ENCODE results near the gene GPRASP1. TPM values are rescaled to one million over a fixed set of nuclear protein-coding genes. Genes with fewer than 3 reads are reported as not detected.
A peak's percentile ranks its signal among the peaks of the same experiment; 100 is the strongest.
"Not testable (repeated sequence)": the region's sequence is repeated elsewhere in the genome, so short reads cannot be mapped to it uniquely, and the experiment has no call there.

The GPRASP1 gene
- polyA plus RNA-seq, 2 donors, result 1.7 to 2.4 TPM

- H3K4me3 ChIP-seq (ENCODE audit: low read depth in 1 of 2, low read length in 2 of 2), result peak overlapping the region; percentile 49 to 57
- 18 to 38% methylated on average over 21 to 22 of the region's 22 CpGs for WGBS, 2 donors
- H3K36me3 ChIP-seq (ENCODE audit: control insufficient read depth in 2 of 2, insufficient read depth in 2 of 2, low read length in 1 of 2), result no peaks in the 10 kb centered on the region
- no peaks in the 10 kb centered on the region for H3K27me3 ChIP-seq (ENCODE audit: control insufficient read depth in 1 of 2, insufficient read depth in 2 of 2, low read length in 2 of 2)
- peak overlapping the region; percentile 21 to 33 for H3K27ac ChIP-seq (ENCODE audit: low read depth in 2 of 2, low read length in 1 of 2)
- no peaks in the 10 kb centered on the region for H3K9me3 ChIP-seq (ENCODE audit: control insufficient read depth in 2 of 2, insufficient read depth in 1 of 2, low read depth in 1 of 2, low read length in 1 of 2)
- peaks cover 2% of the 10 kb centered on the region in 2 donors for H3K4me1 ChIP-seq (ENCODE audit: control insufficient read depth in 2 of 2, insufficient read depth in 2 of 2, low read length in 1 of 2)
These were observed 877 bp downstream of the GPRASP1 start for GRCh38 chrX:102652031-102652688.

- 72 to 84% methylated on average over 2 of the region's 2 CpGs for WGBS, 2 donors
- Histone ChIP-seq H3K9me3 (ENCODE audit: control insufficient read depth in 2 of 2, insufficient read depth in 1 of 2, low read depth in 1 of 2, low read length in 1 of 2) (no peaks in the 10 kb centered on the region), H3K27me3 (ENCODE audit: control insufficient read depth in 1 of 2, insufficient read depth in 2 of 2, low read length in 2 of 2) (no peaks in the 10 kb centered on the region)
These were observed 3.4 kb downstream of the GPRASP1 start for GRCh38 chrX:102654696-102655095.

GRCh38 chrX:102658556-102658955, 7.3 kb downstream of the GPRASP1 start:
- H3K27me3 ChIP-seq (ENCODE audit: control insufficient read depth in 1 of 2, insufficient read depth in 2 of 2, low read length in 2 of 2), result no peaks in the 10 kb centered on the region
- no peak overlapping the region for H3K27ac ChIP-seq (ENCODE audit: low read depth in 2 of 2, low read length in 1 of 2)
- no peaks in the 10 kb centered on the region for H3K4me1 ChIP-seq (ENCODE audit: control insufficient read depth in 2 of 2, insufficient read depth in 2 of 2, low read length in 1 of 2)
- WGBS, 2 donors, result 66 to 77% methylated on average over 2 of the region's 2 CpGs
- H3K36me3 ChIP-seq (ENCODE audit: control insufficient read depth in 2 of 2, insufficient read depth in 2 of 2, low read length in 1 of 2), result no peaks in the 10 kb centered on the region
- no peak overlapping the region for H3K4me3 ChIP-seq (ENCODE audit: low read depth in 1 of 2, low read length in 2 of 2)
- no peaks in the 10 kb centered on the region for H3K9me3 ChIP-seq (ENCODE audit: control insufficient read depth in 2 of 2, insufficient read depth in 1 of 2, low read depth in 1 of 2, low read length in 1 of 2)

More at GRCh38 chrX:102654696-102655095, 3.4 kb downstream of the GPRASP1 start:
- Histone ChIP-seq H3K27ac (ENCODE audit: low read depth in 2 of 2, low read length in 1 of 2) (no peak overlapping the region), H3K36me3 (ENCODE audit: control insufficient read depth in 2 of 2, insufficient read depth in 2 of 2, low read length in 1 of 2) (no peaks in the 10 kb centered on the region), H3K4me1 (ENCODE audit: control insufficient read depth in 2 of 2, insufficient read depth in 2 of 2, low read length in 1 of 2) (peaks cover 2% of the 10 kb centered on the region in 2 donors), H3K4me3 (ENCODE audit: low read depth in 1 of 2, low read length in 2 of 2) (no peak overlapping the region)

GRCh38 chrX:102659790-102660757, 8.8 kb downstream of the GPRASP1 start:
- peak overlapping the region; percentile 48 to 50 for H3K4me3 ChIP-seq (ENCODE audit: low read depth in 1 of 2, low read length in 2 of 2)
- peak overlapping the region in 1 of 2 donors; percentile 64 for H3K27ac ChIP-seq (ENCODE audit: low read depth in 2 of 2, low read length in 1 of 2)
- no peaks in the 10 kb centered on the region for H3K27me3 ChIP-seq (ENCODE audit: control insufficient read depth in 1 of 2, insufficient read depth in 2 of 2, low read length in 2 of 2)
- 17 to 30% methylated on average over 27 of the region's 27 CpGs for WGBS, 2 donors
- H3K36me3 ChIP-seq (ENCODE audit: control insufficient read depth in 2 of 2, insufficient read depth in 2 of 2, low read length in 1 of 2), result no peaks in the 10 kb centered on the region
- H3K9me3 ChIP-seq (ENCODE audit: control insufficient read depth in 2 of 2, insufficient read depth in 1 of 2, low read depth in 1 of 2, low read length in 1 of 2), result no peaks in the 10 kb centered on the region
- no peaks in the 10 kb centered on the region for H3K4me1 ChIP-seq (ENCODE audit: control insufficient read depth in 2 of 2, insufficient read depth in 2 of 2, low read length in 1 of 2)

- H3K4me3 ChIP-seq (ENCODE audit: low read depth in 1 of 2, low read length in 2 of 2); H3K9me3 ChIP-seq (ENCODE audit: control insufficient read depth in 2 of 2, insufficient read depth in 1 of 2, low read depth in 1 of 2, low read length in 1 of 2); H3K27ac ChIP-seq (ENCODE audit: low read depth in 2 of 2, low read length in 1 of 2); H3K4me1 ChIP-seq (ENCODE audit: control insufficient read depth in 2 of 2, insufficient read depth in 2 of 2, low read length in 1 of 2); H3K36me3 ChIP-seq (ENCODE audit: control insufficient read depth in 2 of 2, insufficient read depth in 2 of 2, low read length in 1 of 2); H3K27me3 ChIP-seq (ENCODE audit: control insufficient read depth in 1 of 2, insufficient read depth in 2 of 2, low read length in 2 of 2): not testable (repeated sequence)
- WGBS, 2 donors, result 92 to 99% methylated on average over 4 of the region's 4 CpGs
These were observed 12.5 kb downstream of the GPRASP1 start for GRCh38 chrX:102663820-102664219.

GRCh38 chrX:102667034-102667433, 15.8 kb downstream of the GPRASP1 start:
- H3K4me3 ChIP-seq (ENCODE audit: low read depth in 1 of 2, low read length in 2 of 2); H3K36me3 ChIP-seq (ENCODE audit: control insufficient read depth in 2 of 2, insufficient read depth in 2 of 2, low read length in 1 of 2); H3K27me3 ChIP-seq (ENCODE audit: control insufficient read depth in 1 of 2, insufficient read depth in 2 of 2, low read length in 2 of 2); H3K9me3 ChIP-seq (ENCODE audit: control insufficient read depth in 2 of 2, insufficient read depth in 1 of 2, low read depth in 1 of 2, low read length in 1 of 2); H3K27ac ChIP-seq (ENCODE audit: low read depth in 2 of 2, low read length in 1 of 2); H3K4me1 ChIP-seq (ENCODE audit: control insufficient read depth in 2 of 2, insufficient read depth in 2 of 2, low read length in 1 of 2): not testable (repeated sequence)
- 80 to 97% methylated on average over 1 of the region's 1 CpG for WGBS, 2 donors

GRCh38 chrX:102669526-102669925, 18.2 kb downstream of the GPRASP1 start:
- Histone ChIP-seq H3K4me1 (ENCODE audit: control insufficient read depth in 2 of 2, insufficient read depth in 2 of 2, low read length in 1 of 2) (no peaks in the 10 kb centered on the region), H3K27ac (ENCODE audit: low read depth in 2 of 2, low read length in 1 of 2) (no peak overlapping the region), H3K27me3 (ENCODE audit: control insufficient read depth in 1 of 2, insufficient read depth in 2 of 2, low read length in 2 of 2) (no peaks in the 10 kb centered on the region), H3K36me3 (ENCODE audit: control insufficient read depth in 2 of 2, insufficient read depth in 2 of 2, low read length in 1 of 2) (no peaks in the 10 kb centered on the region), H3K9me3 (ENCODE audit: control insufficient read depth in 2 of 2, insufficient read depth in 1 of 2, low read depth in 1 of 2, low read length in 1 of 2) (no peaks in the 10 kb centered on the region), H3K4me3 (ENCODE audit: low read depth in 1 of 2, low read length in 2 of 2) (no peak overlapping the region)
- WGBS, 2 donors, result 75 to 91% methylated on average over 4 of the region's 4 CpGs

GRCh38 chrX:102672856-102673255, 21.6 kb downstream of the GPRASP1 start:
- WGBS, 2 donors, result 42 to 48% methylated on average over 3 of the region's 3 CpGs

GRCh38 chrX:102677479-102677878, 26.2 kb downstream of the GPRASP1 start:
- not testable (repeated sequence) for H3K4me3 ChIP-seq (ENCODE audit: low read depth in 1 of 2, low read length in 2 of 2); H3K27ac ChIP-seq (ENCODE audit: low read depth in 2 of 2, low read length in 1 of 2); H3K27me3 ChIP-seq (ENCODE audit: control insufficient read depth in 1 of 2, insufficient read depth in 2 of 2, low read length in 2 of 2); H3K9me3 ChIP-seq (ENCODE audit: control insufficient read depth in 2 of 2, insufficient read depth in 1 of 2, low read depth in 1 of 2, low read length in 1 of 2); H3K4me1 ChIP-seq (ENCODE audit: control insufficient read depth in 2 of 2, insufficient read depth in 2 of 2, low read length in 1 of 2); H3K36me3 ChIP-seq (ENCODE audit: control insufficient read depth in 2 of 2, insufficient read depth in 2 of 2, low read length in 1 of 2)
- WGBS, 2 donors, result 64 to 96% methylated on average over 1 of the region's 1 CpG

More at GRCh38 chrX:102672856-102673255, 21.6 kb downstream of the GPRASP1 start:
- Histone ChIP-seq H3K36me3 (ENCODE audit: control insufficient read depth in 2 of 2, insufficient read depth in 2 of 2, low read length in 1 of 2) (no peaks in the 10 kb centered on the region), H3K9me3 (ENCODE audit: control insufficient read depth in 2 of 2, insufficient read depth in 1 of 2, low read depth in 1 of 2, low read length in 1 of 2) (no peaks in the 10 kb centered on the region), H3K4me3 (ENCODE audit: low read depth in 1 of 2, low read length in 2 of 2) (no peak overlapping the region), H3K4me1 (ENCODE audit: control insufficient read depth in 2 of 2, insufficient read depth in 2 of 2, low read length in 1 of 2) (no peaks in the 10 kb centered on the region), H3K27ac (ENCODE audit: low read depth in 2 of 2, low read length in 1 of 2) (no peak overlapping the region), H3K27me3 (ENCODE audit: control insufficient read depth in 1 of 2, insufficient read depth in 2 of 2, low read length in 2 of 2) (no peaks in the 10 kb centered on the region)

All from esophagus (tissue), 2 donors.